Caco-2 (cell line): ENCODE results near the gene C2orf81. TPM values are rescaled to one million over a fixed set of nuclear protein-coding genes. Genes with fewer than 3 reads are reported as not detected.

Source experiments
- BruUV-seq: library from RNA; stranded (reverse); fragments of 400-500 nt; replicated peaks from 2 replicates; lab custom pipeline; 2021; lab: Mats Ljungman, UMichigan
- CTCF ChIA-PET: fragments of 300-600 bp; sonication (Branson Sonifier 250); formaldehyde crosslinking; loops from one replicate; lab custom pipeline; 2022; ENCODE audit warnings: antibody characterized with exemption; lab: Charles Lee
- POLR2A ChIA-PET: fragments of 300-600 bp; sonication (Branson Sonifier 250); formaldehyde crosslinking; loops from one replicate; lab custom pipeline; 2022; ENCODE audit warnings: antibody characterized with exemption; lab: Charles Lee
- DNase-seq, 2 experiments: peaks; one replicate each; pipeline versions ENCODE4 v3.0.0 to v3.0.0-alpha.2; 2020 to 2022
- H3K27me3 ChIP-seq: replicated peaks from 2 replicates; pipeline ENCODE4 v1.6.0; 2011; ENCODE audit warnings: low read length; ENCODE audit not compliant: control insufficient read depth, insufficient read depth
- H3K36me3 ChIP-seq: 2 replicates; pipeline ENCODE4 v1.5.1; 2011; ENCODE audit warnings: low read length; ENCODE audit not compliant: control insufficient read depth, insufficient read depth
- H3K4me1 ChIP-seq: fragments of 250-450 bp; sonication (Bioruptor Pico); 2 replicates; pipeline ENCODE4 v1.5.1; 2020; ENCODE audit warnings: mild to moderate bottlenecking
- H3K4me3 ChIP-seq: 2 replicates; pipeline ENCODE4 v1.5.1; 2011; ENCODE audit warnings: low read depth, mild to moderate bottlenecking, control low read depth, low read length
- H3K9me3 ChIP-seq: fragments of 250-450 bp; sonication (Bioruptor Pico); 2 replicates; pipeline ENCODE4 v1.5.1; 2020; ENCODE audit warnings: mild to moderate bottlenecking, moderate library complexity
- H3K27ac Mint-ChIP-seq: one replicate; pipeline ENCODE4 v1.8.0; 2022; ENCODE audit warnings: mixed read lengths; ENCODE audit not compliant: unreplicated experiment
- H3K27me3 Mint-ChIP-seq: one replicate; pipeline ENCODE4 v1.8.0; 2022; ENCODE audit warnings: mixed read lengths; ENCODE audit not compliant: insufficient read depth, unreplicated experiment
- H3K36me3 Mint-ChIP-seq: one replicate; pipeline ENCODE4 v1.8.0; 2022; ENCODE audit warnings: mild to moderate bottlenecking, mixed read lengths; ENCODE audit not compliant: insufficient read depth, unreplicated experiment
- H3K4me1 Mint-ChIP-seq: one replicate; pipeline ENCODE4 v1.8.0; 2022; ENCODE audit warnings: low read depth, mixed read lengths; ENCODE audit not compliant: unreplicated experiment
- H3K4me3 Mint-ChIP-seq: one replicate; pipeline ENCODE4 v1.8.0; 2022; ENCODE audit warnings: mild to moderate bottlenecking, moderate library complexity, mixed read lengths; ENCODE audit not compliant: unreplicated experiment
- H3K9me3 Mint-ChIP-seq: one replicate; pipeline ENCODE4 v1.8.0; 2022; ENCODE audit warnings: mixed read lengths; ENCODE audit not compliant: unreplicated experiment
- intact Hi-C: fragments of 100-400 bp; cut with micrococcal nuclease; formaldehyde crosslinking; loops from one replicate; pipeline ENCODE4 v1.10.0; 2022; ENCODE audit not compliant: unreplicated experiment
- total RNA-seq: library from RNA; stranded (reverse); gene quantifications from 2 replicates; pipeline ENCODE4 v1.2.3, GENCODE V29; 2022
- TF ChIP-seq, protein P1 (sequence below), 2 experiments: fragments of 200-600 bp in 1 of 2; IDR thresholded peaks; 1 replicate in 1 of 2; 2 replicates in 1 of 2; pipeline versions ENCODE4 v1.5.1 to v1.8.0; 2011 to 2022; ENCODE audit warnings: antibody characterized with exemption in 1 of 2, control low read depth in 1 of 2, inconsistent platforms in 1 of 2, low read depth in 1 of 2, low read length in 1 of 2, mild to moderate bottlenecking in 1 of 2, moderate library complexity in 1 of 2; ENCODE audit not compliant: insufficient read depth in 1 of 2, severe bottlenecking in 1 of 2, unreplicated experiment in 1 of 2

C2orf81 gene
- total RNA-seq, 1 experiment from 2014 or later = 0.84 TPM

- intact Hi-C loops = no loop called here
- Mint-ChIP-seq H3K4me1 (no peaks in the 10 kb centered on the region), H3K36me3 (no peaks in the 10 kb centered on the region), H3K27me3 (peaks cover 4% of the 10 kb centered on the region), H3K9me3 (no peaks in the 10 kb centered on the region), H3K4me3 (no peak overlapping the region), H3K27ac (no peak overlapping the region)
- TF ChIP-seq, protein P1, sequence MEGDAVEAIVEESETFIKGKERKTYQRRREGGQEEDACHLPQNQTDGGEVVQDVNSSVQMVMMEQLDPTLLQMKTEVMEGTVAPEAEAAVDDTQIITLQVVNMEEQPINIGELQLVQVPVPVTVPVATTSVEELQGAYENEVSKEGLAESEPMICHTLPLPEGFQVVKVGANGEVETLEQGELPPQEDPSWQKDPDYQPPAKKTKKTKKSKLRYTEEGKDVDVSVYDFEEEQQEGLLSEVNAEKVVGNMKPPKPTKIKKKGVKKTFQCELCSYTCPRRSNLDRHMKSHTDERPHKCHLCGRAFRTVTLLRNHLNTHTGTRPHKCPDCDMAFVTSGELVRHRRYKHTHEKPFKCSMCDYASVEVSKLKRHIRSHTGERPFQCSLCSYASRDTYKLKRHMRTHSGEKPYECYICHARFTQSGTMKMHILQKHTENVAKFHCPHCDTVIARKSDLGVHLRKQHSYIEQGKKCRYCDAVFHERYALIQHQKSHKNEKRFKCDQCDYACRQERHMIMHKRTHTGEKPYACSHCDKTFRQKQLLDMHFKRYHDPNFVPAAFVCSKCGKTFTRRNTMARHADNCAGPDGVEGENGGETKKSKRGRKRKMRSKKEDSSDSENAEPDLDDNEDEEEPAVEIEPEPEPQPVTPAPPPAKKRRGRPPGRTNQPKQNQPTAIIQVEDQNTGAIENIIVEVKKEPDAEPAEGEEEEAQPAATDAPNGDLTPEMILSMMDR (IDR thresholded peaks at IDR 0.05; ENCODE audit: insufficient read depth in 1 of 2, low read depth in 1 of 2, low read length in 1 of 2, severe bottlenecking in 1 of 2, unreplicated experiment in 1 of 2) = no peak
- Histone ChIP-seq H3K36me3 (no peaks in the 10 kb centered on the region), H3K4me1 (no peaks in the 10 kb centered on the region), H3K4me3 (no peak overlapping the region), H3K27me3 (no peaks in the 10 kb centered on the region), H3K9me3 (no peaks in the 10 kb centered on the region)
- POLR2A ChIA-PET = interaction anchor here (0.6 kb wide), 1 partner anchor 185 kb away, joined by 4 read pairs; no protein-coding TSS in a partner anchor
- CTCF ChIA-PET = interaction anchor here (0.6 to 0.9 kb wide), 3 partner anchors 11 to 1878 kb away, joined by 3 to 4 read pairs (median 3); no protein-coding TSS in a partner anchor
- no TSS peak for BruUV-seq
- DNase-seq = no peak
Measured at GRCh38 chr2:74401891-74402290, 19.5 kb downstream of the C2orf81 start.

GRCh38 chr2:74399785-74400184 is 21.6 kb downstream of the C2orf81 start:
- H3K27ac Mint-ChIP-seq = no peak overlapping the region
- no peaks in the 10 kb centered on the region for H3K36me3 Mint-ChIP-seq
- peak in 1 of 2 experiments; percentile 39 for DNase-seq
- Histone ChIP-seq H3K4me1 (no peaks in the 10 kb centered on the region), H3K4me3 (no peak overlapping the region), H3K9me3 (no peaks in the 10 kb centered on the region), H3K36me3 (no peaks in the 10 kb centered on the region), H3K27me3 (no peaks in the 10 kb centered on the region)
- POLR2A ChIA-PET = no interaction called here
- H3K4me1 Mint-ChIP-seq = no peaks in the 10 kb centered on the region
- H3K4me3 Mint-ChIP-seq = no peak overlapping the region
- intact Hi-C loops = no loop called here
- TF ChIP-seq, protein P1 (IDR thresholded peaks at IDR 0.05; ENCODE audit: insufficient read depth in 1 of 2, low read depth in 1 of 2, low read length in 1 of 2, severe bottlenecking in 1 of 2, unreplicated experiment in 1 of 2) = peak in 1 of 2 experiments; percentile 38
- H3K27me3 Mint-ChIP-seq = peaks cover 7% of the 10 kb centered on the region
- CTCF ChIA-PET = interaction anchor here (1.0 to 2.1 kb wide), 2 partner anchors 8 to 150 kb away, joined by 3 to 7 read pairs; no protein-coding TSS in a partner anchor
- no peaks in the 10 kb centered on the region for H3K9me3 Mint-ChIP-seq
- BruUV-seq = no TSS peak

DNA sequence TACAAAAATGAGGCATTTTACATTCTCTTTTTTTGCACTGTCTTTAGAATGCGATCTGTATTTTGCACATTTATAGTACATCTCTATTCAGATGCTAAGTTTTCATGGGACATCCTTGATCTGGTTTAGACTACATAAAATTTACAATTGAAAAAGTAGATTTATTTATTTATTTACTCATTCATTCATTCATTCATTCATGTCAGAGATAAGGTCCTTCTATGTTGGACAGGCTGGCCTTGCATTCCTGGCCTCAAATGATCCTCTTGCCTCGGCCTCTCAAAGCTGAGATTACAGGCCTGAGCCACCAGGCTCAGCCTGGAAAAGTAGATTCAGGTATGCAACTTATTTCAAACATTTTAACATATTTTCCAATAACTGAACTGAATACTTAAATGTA is 25.3 kb downstream of the C2orf81 start:
- no peaks in the 10 kb centered on the region for H3K4me1 ChIP-seq
- Mint-ChIP-seq H3K9me3 (no peaks in the 10 kb centered on the region), H3K36me3 (no peaks in the 10 kb centered on the region), H3K4me1 (peaks cover 6% of the 10 kb centered on the region), H3K4me3 (no peak overlapping the region), H3K27ac (no peak overlapping the region), H3K27me3 (peaks cover 3% of the 10 kb centered on the region)
- CTCF ChIA-PET = no interaction called here
- no peak overlapping the region for H3K4me3 ChIP-seq
- POLR2A ChIA-PET = no interaction called here
- H3K9me3 ChIP-seq = no peaks in the 10 kb centered on the region
- intact Hi-C loops = no loop called here
- no peak for DNase-seq
- no peaks in the 10 kb centered on the region for H3K27me3 ChIP-seq
- TF ChIP-seq, protein P1 (IDR thresholded peaks at IDR 0.05; ENCODE audit: insufficient read depth in 1 of 2, low read depth in 1 of 2, low read length in 1 of 2, severe bottlenecking in 1 of 2, unreplicated experiment in 1 of 2) = no peak
- BruUV-seq = no TSS peak
- no peaks in the 10 kb centered on the region for H3K36me3 ChIP-seq
